ENCODE results near the gene SLC25A12. TPM values are rescaled to one million over a fixed set of nuclear protein-coding genes. Genes with fewer than 3 reads are reported as not detected.

Gene SLC25A12
- total and polyA plus RNA-seq, 2 of the 13 experiments (the other 11 are each of a cell fraction or from before 2014, with no cell fraction given), result 8.1 to 15.9 TPM

DNA sequence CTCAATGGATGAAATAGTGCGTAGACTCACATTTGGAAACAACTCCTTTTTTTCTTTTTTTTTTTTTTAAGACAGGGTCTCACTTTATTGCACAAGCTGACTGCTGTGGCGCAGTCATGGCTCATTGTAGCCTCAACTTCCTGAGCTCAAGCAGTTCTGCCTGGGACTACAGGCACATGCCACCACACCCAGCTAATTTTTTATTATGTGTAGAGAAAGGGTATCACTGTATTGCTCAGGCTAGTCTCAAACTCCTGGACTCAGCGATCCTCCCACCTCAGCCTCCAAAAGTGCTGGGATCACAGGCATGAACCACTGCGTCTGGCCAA, 45.7 kb upstream of the SLC25A12 start:
- peaks cover 0 to 14% of the 10 kb centered on the region in 2 experiments; a peak in 2 of 5 replicates for H3K36me3 ChIP-seq (replicated peaks in 1 of 2; ENCODE audit: control insufficient read depth in 1 of 2, insufficient read depth in 2 of 2, low read length in 2 of 2)
- FAIRE-seq (no peak), ATAC-seq (no peak), DNase-seq (ENCODE audit: low spot score) (no peak)
- no peak overlapping the region for H2AFZ ChIP-seq (ENCODE audit: low read length)
- ChIA-PET CTCF (ENCODE audit: low intra/inter-chr PET ratio, low total read pairs) (interaction anchor here (2.0 kb wide), 1 partner anchor 163 kb away, joined by 7 read pairs; the partner anchor contains the start of gene DLX2), POLR2A (no interaction called here)
- peaks cover 45% of the 10 kb centered on the region for H3K79me2 ChIP-seq (ENCODE audit: insufficient read depth, low read length)
- H3K9ac ChIP-seq (ENCODE audit: insufficient read depth, low read depth, low read length), result no peak overlapping the region
- in situ Hi-C loops (cut with HindIII; ENCODE audit: extremely low pct_ligation_motif_present, low pct_unique_long_range_greater_than_20kb), result loop anchor here (5.0 kb wide), 1 partner anchor 232 kb away; no protein-coding TSS in a partner anchor
- no peak overlapping the region for H3K4me3 ChIP-seq (replicated peaks in 1 of 3; ENCODE audit: insufficient read depth in 1 of 3, low read depth in 2 of 3, low read length in 3 of 3)
- WGBS (ENCODE audit: low lambda C conversion rate), result 99% methylated on average over 4 of the region's 4 CpGs
- no TSS peak for BruUV-seq (replicated peaks)
- peaks cover 10% of the 10 kb centered on the region for H3K4me1 ChIP-seq (ENCODE audit: insufficient read depth, low read length)
- H4K20me1 ChIP-seq (ENCODE audit: insufficient read depth, low read length), result no peaks in the 10 kb centered on the region
- H3K27me3 ChIP-seq (ENCODE audit: control insufficient read depth in 1 of 2, insufficient read depth in 2 of 2, low read length in 2 of 2), result no peaks in the 10 kb centered on the region
- H3K4me2 ChIP-seq (ENCODE audit: low read depth, low read length), result no peak overlapping the region
- TF ChIP-seq ZNF850 (CRISPR knock-in tag; conservative IDR thresholded peaks at IDR 0.05) (no peak), ZNF891 (CRISPR knock-in tag; IDR thresholded peaks at IDR 0.05) (no peak), ZNF883 (CRISPR knock-in tag; IDR thresholded peaks at IDR 0.05; ENCODE audit: not compliant biosample characterization) (no peak)
- TF ChIP-seq, protein P1, sequence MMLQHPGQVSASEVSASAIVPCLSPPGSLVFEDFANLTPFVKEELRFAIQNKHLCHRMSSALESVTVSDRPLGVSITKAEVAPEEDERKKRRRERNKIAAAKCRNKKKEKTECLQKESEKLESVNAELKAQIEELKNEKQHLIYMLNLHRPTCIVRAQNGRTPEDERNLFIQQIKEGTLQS (CRISPR knock-in tag; IDR thresholded peaks at IDR 0.05), result no peak
- H3K9me3 ChIP-seq (ENCODE audit: low read length), result no peaks in the 10 kb centered on the region
- intact Hi-C loops (cut with micrococcal nuclease; ENCODE audit: unreplicated experiment), result loop anchor here (5.0 kb wide), 1 partner anchor 232 kb away; no protein-coding TSS in a partner anchor
- H3K27ac ChIP-seq (ENCODE audit: extremely low read length, insufficient read depth, low read length), result no peak overlapping the region

DNA sequence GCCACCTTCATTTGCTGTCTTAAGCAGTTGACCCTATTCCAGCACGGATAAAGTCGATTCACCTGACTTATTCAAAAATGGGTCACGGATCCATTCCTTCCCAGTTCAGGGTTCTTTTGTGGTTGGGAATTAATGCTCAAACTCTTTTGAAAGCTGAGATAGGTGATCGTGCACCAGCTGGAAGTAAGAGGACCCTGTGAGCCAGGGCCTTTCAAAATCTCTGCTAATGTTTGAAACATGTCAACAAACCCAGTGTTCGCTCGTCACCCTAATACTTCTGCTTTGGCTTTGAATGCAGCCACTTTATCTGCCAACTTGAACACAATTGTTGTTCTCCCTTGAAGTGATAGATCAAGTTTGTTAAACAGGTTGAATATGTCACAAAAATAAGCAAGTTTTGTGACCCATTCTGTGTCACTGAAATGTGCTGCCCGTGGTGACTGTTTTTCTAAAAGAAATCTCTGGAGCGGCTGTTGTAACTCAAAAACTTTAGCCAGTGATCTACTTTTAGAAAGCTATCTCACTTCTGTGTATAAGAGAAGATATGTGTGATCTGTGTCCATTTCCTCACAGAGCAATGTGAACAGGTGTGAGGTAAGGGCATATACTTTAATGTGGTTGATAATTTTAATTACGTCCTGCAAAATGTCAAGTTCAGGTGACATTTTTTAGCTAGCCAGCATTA, 45.2 kb upstream of the SLC25A12 start:
- WGBS (ENCODE audit: low lambda C conversion rate), result 94% methylated on average over 9 of the region's 9 CpGs
- no peak overlapping the region for H3K9ac ChIP-seq (ENCODE audit: insufficient read depth, low read depth, low read length)
- ATAC-seq (no peak), DNase-seq (ENCODE audit: low spot score) (no peak), FAIRE-seq (no peak)
- peaks cover 46% of the 10 kb centered on the region for H3K79me2 ChIP-seq (ENCODE audit: insufficient read depth, low read length)
- in situ Hi-C loops (cut with HindIII; ENCODE audit: extremely low pct_ligation_motif_present, low pct_unique_long_range_greater_than_20kb) (no loop called here), intact Hi-C loops (cut with micrococcal nuclease; ENCODE audit: unreplicated experiment) (no loop called here)
- no peak overlapping the region for H2AFZ ChIP-seq (ENCODE audit: low read length)
- H3K9me3 ChIP-seq (ENCODE audit: low read length), result no peaks in the 10 kb centered on the region
- BruUV-seq (replicated peaks), result no TSS peak
- H3K4me1 ChIP-seq (ENCODE audit: insufficient read depth, low read length), result peaks cover 7% of the 10 kb centered on the region
- no peaks in the 10 kb centered on the region for H4K20me1 ChIP-seq (ENCODE audit: insufficient read depth, low read length)
- no peak overlapping the region for H3K27ac ChIP-seq (ENCODE audit: extremely low read length, insufficient read depth, low read length)
- ChIA-PET CTCF (ENCODE audit: low intra/inter-chr PET ratio, low total read pairs) (no interaction called here), POLR2A (no interaction called here)
- peaks cover 0 to 14% of the 10 kb centered on the region in 2 experiments; a peak in 2 of 5 replicates for H3K36me3 ChIP-seq (replicated peaks in 1 of 2; ENCODE audit: control insufficient read depth in 1 of 2, insufficient read depth in 2 of 2, low read length in 2 of 2)
- no peak overlapping the region for H3K4me3 ChIP-seq (replicated peaks in 1 of 3; ENCODE audit: insufficient read depth in 1 of 3, low read depth in 2 of 3, low read length in 3 of 3)
- H3K27me3 ChIP-seq (ENCODE audit: control insufficient read depth in 1 of 2, insufficient read depth in 2 of 2, low read length in 2 of 2), result no peaks in the 10 kb centered on the region
- H3K4me2 ChIP-seq (ENCODE audit: low read depth, low read length), result no peak overlapping the region
- TF ChIP-seq, protein P2, sequence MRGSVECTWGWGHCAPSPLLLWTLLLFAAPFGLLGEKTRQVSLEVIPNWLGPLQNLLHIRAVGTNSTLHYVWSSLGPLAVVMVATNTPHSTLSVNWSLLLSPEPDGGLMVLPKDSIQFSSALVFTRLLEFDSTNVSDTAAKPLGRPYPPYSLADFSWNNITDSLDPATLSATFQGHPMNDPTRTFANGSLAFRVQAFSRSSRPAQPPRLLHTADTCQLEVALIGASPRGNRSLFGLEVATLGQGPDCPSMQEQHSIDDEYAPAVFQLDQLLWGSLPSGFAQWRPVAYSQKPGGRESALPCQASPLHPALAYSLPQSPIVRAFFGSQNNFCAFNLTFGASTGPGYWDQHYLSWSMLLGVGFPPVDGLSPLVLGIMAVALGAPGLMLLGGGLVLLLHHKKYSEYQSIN (CRISPR knock-in tag; IDR thresholded peaks at IDR 0.05; ENCODE audit: borderline replicate concordance), result no peak
- TF ChIP-seq, protein P3, sequence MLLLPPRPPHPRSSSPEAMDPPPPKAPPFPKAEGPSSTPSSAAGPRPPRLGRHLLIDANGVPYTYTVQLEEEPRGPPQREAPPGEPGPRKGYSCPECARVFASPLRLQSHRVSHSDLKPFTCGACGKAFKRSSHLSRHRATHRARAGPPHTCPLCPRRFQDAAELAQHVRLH (CRISPR knock-in tag; IDR thresholded peaks at IDR 0.05; ENCODE audit: borderline replicate concordance, low read depth), result no peak
- TF ChIP-seq ZFP36L1 (CRISPR knock-in tag; IDR thresholded peaks at IDR 0.05) (no peak), PTBP1 (IDR thresholded peaks at IDR 0.05; ENCODE audit: low read depth, low read length, poor library complexity, severe bottlenecking) (no peak), ZNF75D (CRISPR knock-in tag; IDR thresholded peaks at IDR 0.05; ENCODE audit: borderline replicate concordance) (no peak), ZNF543 (CRISPR knock-in tag; IDR thresholded peaks at IDR 0.05) (no peak)
- TF ChIP-seq, protein P4, sequence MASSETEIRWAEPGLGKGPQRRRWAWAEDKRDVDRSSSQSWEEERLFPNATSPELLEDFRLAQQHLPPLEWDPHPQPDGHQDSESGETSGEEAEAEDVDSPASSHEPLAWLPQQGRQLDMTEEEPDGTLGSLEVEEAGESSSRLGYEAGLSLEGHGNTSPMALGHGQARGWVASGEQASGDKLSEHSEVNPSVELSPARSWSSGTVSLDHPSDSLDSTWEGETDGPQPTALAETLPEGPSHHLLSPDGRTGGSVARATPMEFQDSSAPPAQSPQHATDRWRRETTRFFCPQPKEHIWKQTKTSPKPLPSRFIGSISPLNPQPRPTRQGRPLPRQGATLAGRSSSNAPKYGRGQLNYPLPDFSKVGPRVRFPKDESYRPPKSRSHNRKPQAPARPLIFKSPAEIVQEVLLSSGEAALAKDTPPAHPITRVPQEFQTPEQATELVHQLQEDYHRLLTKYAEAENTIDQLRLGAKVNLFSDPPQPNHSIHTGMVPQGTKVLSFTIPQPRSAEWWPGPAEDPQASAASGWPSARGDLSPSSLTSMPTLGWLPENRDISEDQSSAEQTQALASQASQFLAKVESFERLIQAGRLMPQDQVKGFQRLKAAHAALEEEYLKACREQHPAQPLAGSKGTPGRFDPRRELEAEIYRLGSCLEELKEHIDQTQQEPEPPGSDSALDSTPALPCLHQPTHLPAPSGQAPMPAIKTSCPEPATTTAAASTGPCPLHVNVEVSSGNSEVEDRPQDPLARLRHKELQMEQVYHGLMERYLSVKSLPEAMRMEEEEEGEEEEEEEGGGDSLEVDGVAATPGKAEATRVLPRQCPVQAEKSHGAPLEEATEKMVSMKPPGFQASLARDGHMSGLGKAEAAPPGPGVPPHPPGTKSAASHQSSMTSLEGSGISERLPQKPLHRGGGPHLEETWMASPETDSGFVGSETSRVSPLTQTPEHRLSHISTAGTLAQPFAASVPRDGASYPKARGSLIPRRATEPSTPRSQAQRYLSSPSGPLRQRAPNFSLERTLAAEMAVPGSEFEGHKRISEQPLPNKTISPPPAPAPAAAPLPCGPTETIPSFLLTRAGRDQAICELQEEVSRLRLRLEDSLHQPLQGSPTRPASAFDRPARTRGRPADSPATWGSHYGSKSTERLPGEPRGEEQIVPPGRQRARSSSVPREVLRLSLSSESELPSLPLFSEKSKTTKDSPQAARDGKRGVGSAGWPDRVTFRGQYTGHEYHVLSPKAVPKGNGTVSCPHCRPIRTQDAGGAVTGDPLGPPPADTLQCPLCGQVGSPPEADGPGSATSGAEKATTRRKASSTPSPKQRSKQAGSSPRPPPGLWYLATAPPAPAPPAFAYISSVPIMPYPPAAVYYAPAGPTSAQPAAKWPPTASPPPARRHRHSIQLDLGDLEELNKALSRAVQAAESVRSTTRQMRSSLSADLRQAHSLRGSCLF (CRISPR knock-in tag; IDR thresholded peaks at IDR 0.05; ENCODE audit: borderline replicate concordance), result no peak
